T-cell (primary cell): ENCODE results near the gene RNF13. TPM values are rescaled to one million over a fixed set of nuclear protein-coding genes. Genes with fewer than 3 reads are reported as not detected.

Experiments
- ATAC-seq, 4 experiments: fragments of 200-7000 bp in 3 of 4; fragments of 150-1000 bp in 1 of 4; cut with Tn5 transposase; replicated peaks in 1 of 4; 1 replicate in 3 of 4; 2 replicates in 1 of 4; pipeline ENCODE4 v1.10.0; 2021; ENCODE audit warnings: moderate library complexity in 3 of 4, mild to moderate bottlenecking in 2 of 4, moderate number of reproducible peaks in 1 of 4
- CTCF ChIA-PET, 2 donors: fragments of 300-600 bp; sonication (Branson Sonifier 250); formaldehyde crosslinking; loops; one replicate each; lab custom pipeline; 2022; ENCODE audit warnings: antibody characterized with exemption in 2 of 2; lab: Charles Lee
- POLR2A ChIA-PET, 2 donors: fragments of 300-600 bp; sonication (Branson Sonifier 250); formaldehyde crosslinking; loops; one replicate each; lab custom pipeline; 2022; ENCODE audit warnings: antibody characterized with exemption in 2 of 2; lab: Charles Lee
- DNase-seq, 35 experiments: peaks; one replicate each; pipeline versions ENCODE4 v3.0.0 to v3.0.0-alpha.2; 2013 to 2023
- H3K27ac ChIP-seq: one replicate; pipeline ENCODE4 v1.5.1; 2013; ENCODE audit warnings: low read length
- H3K27me3 ChIP-seq, 2 experiments: replicated peaks in 1 of 2; 1 replicate in 1 of 2; 2 replicates in 1 of 2; pipeline versions ENCODE4 v1.6.1 to v1.7.0; 2013; ENCODE audit warnings: low read length in 1 of 2, mixed read lengths in 1 of 2; ENCODE audit not compliant: control insufficient read depth in 2 of 2, insufficient read depth in 2 of 2; ENCODE audit errors: extremely low read depth in 1 of 2
- H3K36me3 ChIP-seq, 2 donors: 1 replicate in 1 of 2; 2 replicates in 1 of 2; pipeline versions ENCODE4 v1.6.1 to v1.7.0; 2013; ENCODE audit warnings: low read length in 1 of 2; ENCODE audit not compliant: control insufficient read depth in 2 of 2, insufficient read depth in 1 of 2; ENCODE audit errors: extremely low read depth in 1 of 2
- H3K4me1 ChIP-seq, 2 experiments: 1 replicate in 1 of 2; 2 replicates in 1 of 2; pipeline versions ENCODE4 v1.6.1 to v1.7.0; 2013; ENCODE audit warnings: low read length in 2 of 2, mixed read lengths in 1 of 2; ENCODE audit not compliant: insufficient read depth in 2 of 2, control insufficient read depth in 1 of 2; ENCODE audit errors: extremely low read depth in 1 of 2
- H3K4me3 ChIP-seq, 2 donors: 1 replicate in 1 of 2; 2 replicates in 1 of 2; pipeline versions ENCODE4 v1.5.1 to v1.7.0; 2013; ENCODE audit warnings: mild to moderate bottlenecking in 2 of 2, low read length in 1 of 2, moderate library complexity in 1 of 2; ENCODE audit not compliant: control insufficient read depth in 1 of 2; ENCODE audit errors: extremely low read depth in 1 of 2
- H3K9me3 ChIP-seq: 2 replicates; pipeline ENCODE4 v1.7.0; 2013
- H3K27ac Mint-ChIP-seq, 2 donors: one replicate each; pipeline ENCODE4 v1.8.0; 2020 to 2021; ENCODE audit warnings: mild to moderate bottlenecking in 2 of 2, mixed read lengths in 2 of 2
- H3K27me3 Mint-ChIP-seq, 2 donors: one replicate each; pipeline ENCODE4 v1.8.0; 2021 to 2022; ENCODE audit warnings: mixed read lengths in 2 of 2
- H3K36me3 Mint-ChIP-seq: one replicate; pipeline ENCODE4 v1.8.0; 2021; ENCODE audit warnings: mixed read lengths
- H3K4me1 Mint-ChIP-seq, 3 donors: one replicate each; pipeline ENCODE4 v1.8.0; 2020 to 2022; ENCODE audit warnings: mixed read lengths in 3 of 3, mild to moderate bottlenecking in 1 of 3
- H3K4me3 Mint-ChIP-seq, 3 donors: one replicate each; pipeline ENCODE4 v1.8.0; 2020 to 2022; ENCODE audit warnings: mild to moderate bottlenecking in 3 of 3, mixed read lengths in 3 of 3, moderate library complexity in 3 of 3
- H3K9me3 Mint-ChIP-seq, 3 donors: one replicate each; pipeline ENCODE4 v1.8.0; 2020 to 2022; ENCODE audit warnings: mixed read lengths in 3 of 3
- WGBS: methylation state at CpG from one replicate; pipeline ENCODE4 v1.1.5; 2013; ENCODE audit warnings: missing lambda C conversion rate; ENCODE audit not compliant: insufficient coverage; 5-methylcytosine and 5-hydroxymethylcytosine counted together
- total RNA-seq, 35 experiments: library from RNA in 6 of 35; stranded (reverse) in 6 of 35; fragments of 120-200 nt in 1 of 35; gene quantifications; one replicate each; pipeline versions ENCODE4 v1.2.1 to v1.2.4 and lab custom pipeline; 2013 to 2026

RNF13 gene
- total RNA-seq, 5 donors from 2014 or later (not counting 1 experiment from before 2014, with no cell fraction given), result 45.0 to 55.8 (median 54.8) TPM

GRCh38 chr3:149808209-149808829 is 4.7 kb upstream of the RNF13 start:
- H3K9me3 Mint-ChIP-seq, result no peaks in the 10 kb centered on the region
- Histone ChIP-seq H3K27ac (no peak overlapping the region), H3K27me3 (no peaks in the 10 kb centered on the region), H3K36me3 (no peaks in the 10 kb centered on the region), H3K4me1 (peaks cover 2 to 9% of the 10 kb centered on the region in 2 experiments), H3K9me3 (no peaks in the 10 kb centered on the region), H3K4me3 (no peak overlapping the region)
- no peaks in the 10 kb centered on the region for H3K36me3 Mint-ChIP-seq
- H3K4me3 Mint-ChIP-seq, result no peak overlapping the region
- H3K4me1 Mint-ChIP-seq, result peaks cover 0 to 14% (median 9%) of the 10 kb centered on the region in 3 donors
- no peak overlapping the region for H3K27ac Mint-ChIP-seq
- ATAC-seq (no peak), DNase-seq (peak in 34 of 35 experiments; percentile 3 to 71 (median 34))
- ChIA-PET CTCF (interaction anchor here (0.5 to 2.6 kb wide), 25 partner anchors 9 to 952 kb away, joined by 3 to 26 read pairs (median 4); partner anchors contain the start of gene COMMD2 (in 1 of the 2)), POLR2A (interaction anchor here in 1 of 2 donors (0.5 kb wide), 1 partner anchor 15 kb away, joined by 3 read pairs; no protein-coding TSS in a partner anchor)
- peaks cover 15 to 16% of the 10 kb centered on the region in 2 donors for H3K27me3 Mint-ChIP-seq
- WGBS, result 20% methylated on average over 1 of the region's 4 CpGs

GRCh38 chr3:149809699-149810098 is 3.3 kb upstream of the RNF13 start:
- peaks cover 15 to 16% of the 10 kb centered on the region in 2 donors for H3K27me3 Mint-ChIP-seq
- ChIA-PET POLR2A (interaction anchor here in 1 of 2 donors (0.7 kb wide), 1 partner anchor 144 kb away, joined by 4 read pairs; no protein-coding TSS in a partner anchor), CTCF (interaction anchor here in 1 of 2 donors (1.0 kb wide), 1 partner anchor 32 kb away, joined by 3 read pairs; no protein-coding TSS in a partner anchor)
- no peak overlapping the region for H3K27ac Mint-ChIP-seq
- Histone ChIP-seq H3K4me3 (no peak overlapping the region), H3K9me3 (no peaks in the 10 kb centered on the region), H3K4me1 (peaks cover 8 to 16% of the 10 kb centered on the region in 2 experiments), H3K27ac (no peak overlapping the region), H3K36me3 (no peaks in the 10 kb centered on the region), H3K27me3 (no peaks in the 10 kb centered on the region)
- H3K36me3 Mint-ChIP-seq, result no peaks in the 10 kb centered on the region
- ATAC-seq, result no peak
- H3K4me1 Mint-ChIP-seq, result peaks cover 10 to 27% (median 18%) of the 10 kb centered on the region in 3 donors
- H3K9me3 Mint-ChIP-seq, result no peaks in the 10 kb centered on the region
- no peak for DNase-seq
- no peak overlapping the region for H3K4me3 Mint-ChIP-seq

GRCh38 chr3:149810846-149811245 is 2.2 kb upstream of the RNF13 start:
- ChIA-PET CTCF (interaction anchor here in 1 of 2 donors (0.8 kb wide), 1 partner anchor 59 kb away, joined by 8 read pairs; the partner anchor contains the start of gene COMMD2), POLR2A (interaction anchor here in 1 of 2 donors (0.6 kb wide), 1 partner anchor 589 kb away, joined by 3 read pairs; no protein-coding TSS in a partner anchor)
- peaks cover 8 to 12% of the 10 kb centered on the region in 2 donors for H3K27me3 Mint-ChIP-seq
- H3K36me3 Mint-ChIP-seq, result no peaks in the 10 kb centered on the region
- H3K27me3 ChIP-seq, result no peaks in the 10 kb centered on the region
- no peak overlapping the region for H3K4me3 ChIP-seq
- DNase-seq (no peak), ATAC-seq (no peak)
- H3K27ac ChIP-seq, result no peak overlapping the region
- WGBS, result 86% methylated on average over 2 of the region's 2 CpGs
- H3K36me3 ChIP-seq, result no peaks in the 10 kb centered on the region
- no peaks in the 10 kb centered on the region for H3K9me3 ChIP-seq
- H3K9me3 Mint-ChIP-seq, result no peaks in the 10 kb centered on the region
- peaks cover 11 to 18% of the 10 kb centered on the region in 2 experiments for H3K4me1 ChIP-seq
- H3K27ac Mint-ChIP-seq, result no peak overlapping the region
- no peak overlapping the region for H3K4me3 Mint-ChIP-seq
- H3K4me1 Mint-ChIP-seq, result peaks cover 21 to 37% (median 29%) of the 10 kb centered on the region in 3 donors

- H3K36me3 Mint-ChIP-seq, result peaks cover 3% of the 10 kb centered on the region
- whole genome bisulfite sequencing, result 37% methylated on average over 13 of the region's 13 CpGs
- H3K27ac Mint-ChIP-seq, result peak overlapping the region; percentile 99 to 100
- H3K27me3 Mint-ChIP-seq, result peaks cover 4 to 5% of the 10 kb centered on the region in 2 donors
- H3K27ac ChIP-seq, result peak overlapping the region; percentile 94
- no peaks in the 10 kb centered on the region for H3K9me3 ChIP-seq
- ATAC-seq (no peak), DNase-seq (no peak)
- no peaks in the 10 kb centered on the region for H3K36me3 ChIP-seq
- POLR2A ChIA-PET, result interaction anchor here in 1 of 2 donors (0.5 kb wide), 1 partner anchor 271 kb away, joined by 5 read pairs; no protein-coding TSS in a partner anchor
- CTCF ChIA-PET, result interaction anchor here in 1 of 2 donors (1.0 kb wide), 1 partner anchor 12 kb away, joined by 4 read pairs; no protein-coding TSS in a partner anchor
- H3K4me1 ChIP-seq, result peaks cover 11 to 18% of the 10 kb centered on the region in 2 experiments
- peaks cover 35 to 46% (median 42%) of the 10 kb centered on the region in 3 donors for H3K4me1 Mint-ChIP-seq
- H3K27me3 ChIP-seq, result no peaks in the 10 kb centered on the region
- peak overlapping the region; percentile 98 to 100 (median 98) for H3K4me3 Mint-ChIP-seq
- peak overlapping the region; percentile 85 to 96 for H3K4me3 ChIP-seq
- H3K9me3 Mint-ChIP-seq, result no peaks in the 10 kb centered on the region
Observed at GRCh38 chr3:149812165-149812605, 830 bp upstream of the RNF13 start.

- peaks cover 3% of the 10 kb centered on the region for H3K36me3 Mint-ChIP-seq
- peak overlapping the region; percentile 98 to 100 (median 98) for H3K4me3 Mint-ChIP-seq
- no peaks in the 10 kb centered on the region for H3K27me3 ChIP-seq
- peak in 23 of 35 experiments; percentile 0 to 41 (median 7) for DNase-seq
- peak overlapping the region; percentile 94 for H3K27ac ChIP-seq
- H3K36me3 ChIP-seq, result no peaks in the 10 kb centered on the region
- CTCF ChIA-PET, result interaction anchor here in 1 of 2 donors (1.1 to 1.7 kb wide), 2 partner anchors 9 to 62 kb away, joined by 3 to 6 read pairs; partner anchors contain the start of gene COMMD2
- WGBS, result 0% methylated on average over 12 of the region's 29 CpGs
- H3K27ac Mint-ChIP-seq, result peak overlapping the region; percentile 99 to 100
- peak; percentile 8 to 34 (median 15) for ATAC-seq
- H3K4me1 ChIP-seq, result peaks cover 10 to 18% of the 10 kb centered on the region in 2 experiments
- H3K4me3 ChIP-seq, result peak overlapping the region; percentile 85 to 96
- no peaks in the 10 kb centered on the region for H3K27me3 Mint-ChIP-seq
- POLR2A ChIA-PET, result interaction anchor here in 1 of 2 donors (0.9 kb wide), 1 partner anchor 687 kb away, joined by 3 read pairs; no protein-coding TSS in a partner anchor
- H3K9me3 Mint-ChIP-seq, result no peaks in the 10 kb centered on the region
- H3K4me1 Mint-ChIP-seq, result peaks cover 49 to 57% (median 54%) of the 10 kb centered on the region in 3 donors
- H3K9me3 ChIP-seq, result no peaks in the 10 kb centered on the region
Observed at GRCh38 chr3:149813367-149814281, 609 bp downstream of the RNF13 start.
